HG03280 (cell line): ENCODE measurements around the gene PDX1.
"Not testable (repeated sequence)": the region's sequence is repeated elsewhere in the genome, so short reads cannot be mapped to it uniquely, and the experiment has no call there.

ENCODE experiments used
- ATAC-seq: cut with Tn5 transposase; IDR thresholded peaks from one replicate; pipeline ENCODE4 v1.9.1; 2021; ENCODE audit warnings: mild to moderate bottlenecking, moderate library complexity; ENCODE audit not compliant: unreplicated experiment

PDX1 gene

DNA sequence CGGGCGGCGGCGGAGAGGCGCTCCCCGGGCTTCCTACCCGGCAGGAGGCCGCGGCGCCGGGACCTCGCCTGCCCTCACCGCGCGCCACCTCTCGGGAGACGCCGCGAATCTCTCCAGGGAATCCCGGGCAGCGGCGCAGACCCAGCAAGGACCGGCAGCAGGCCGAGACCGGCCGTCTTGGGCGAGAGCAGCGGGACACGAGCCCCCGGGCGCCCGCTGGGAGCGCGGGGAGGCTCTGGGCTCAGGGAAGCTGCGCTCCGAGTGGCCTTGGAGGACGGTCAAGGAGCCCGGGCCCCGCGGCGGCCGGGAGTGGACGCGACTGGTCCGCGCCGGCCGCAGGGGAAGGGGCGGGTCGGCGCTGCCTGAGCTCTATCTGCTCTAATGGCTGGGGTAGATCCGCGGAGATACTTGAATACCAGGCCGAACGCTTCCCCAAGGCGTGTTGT, 34.6 kb downstream of the PDX1 start:
- peak; percentile 14 for ATAC-seq

DNA sequence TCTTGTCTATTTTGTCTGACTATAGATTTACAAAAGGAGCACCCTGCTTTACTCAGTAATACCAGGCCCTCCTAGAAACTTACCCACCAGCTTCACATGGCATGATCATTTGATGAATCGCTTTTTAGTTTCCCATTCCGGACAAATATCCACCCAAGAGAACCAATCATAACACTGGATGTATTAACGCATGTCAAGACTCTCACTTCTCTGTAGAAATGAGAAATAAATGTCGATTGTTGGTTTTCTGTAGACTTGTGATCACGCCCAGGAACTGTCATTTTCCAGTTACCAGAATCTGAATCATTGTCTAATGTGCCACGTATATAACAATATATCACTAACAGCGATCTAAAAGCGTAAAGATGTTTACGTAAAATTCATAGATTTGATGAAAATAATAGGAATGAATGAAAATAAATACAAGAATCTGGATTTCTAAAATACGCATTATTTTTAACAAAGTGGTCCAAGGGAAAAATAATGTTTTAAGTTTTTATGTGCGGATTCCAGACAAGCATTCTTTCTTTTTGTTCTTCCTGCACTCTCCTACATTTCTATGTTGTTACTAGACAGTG, 35.3 kb downstream of the PDX1 start:
- ATAC-seq, result no peak

DNA sequence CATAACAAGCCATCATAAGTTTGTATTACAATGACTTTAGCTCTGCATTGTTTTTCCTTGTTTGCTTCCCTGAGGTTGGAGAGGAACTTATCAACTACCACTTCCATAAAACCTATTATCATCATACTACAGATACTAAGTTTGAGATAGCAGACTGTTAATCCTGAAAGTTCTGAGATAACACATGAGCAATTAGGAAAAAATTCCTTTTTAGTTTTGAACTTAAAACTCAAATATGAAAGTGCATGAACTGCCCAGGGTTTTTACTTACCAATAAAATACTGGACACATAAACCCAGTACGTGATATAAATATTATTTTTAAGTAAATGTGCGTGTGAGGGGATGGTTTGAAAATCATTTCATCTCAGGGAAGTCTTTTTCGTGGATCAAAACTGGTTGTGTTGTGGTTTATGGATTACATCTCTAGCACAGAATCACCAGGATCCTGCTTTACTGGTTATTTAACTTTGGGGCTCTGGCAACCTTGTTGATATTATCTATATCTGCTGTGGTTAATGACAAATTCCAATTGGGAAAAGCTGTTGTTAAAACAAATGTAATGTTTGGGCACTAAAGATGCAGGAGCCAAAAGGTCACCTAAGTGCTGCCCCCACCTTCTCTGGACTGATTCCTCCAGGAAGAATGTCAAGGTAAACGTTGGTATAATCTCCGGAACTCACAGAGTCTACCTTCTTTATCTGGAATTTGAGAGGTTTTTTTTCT, 36.9 kb downstream of the PDX1 start:
- no peak for ATAC-seq

DNA sequence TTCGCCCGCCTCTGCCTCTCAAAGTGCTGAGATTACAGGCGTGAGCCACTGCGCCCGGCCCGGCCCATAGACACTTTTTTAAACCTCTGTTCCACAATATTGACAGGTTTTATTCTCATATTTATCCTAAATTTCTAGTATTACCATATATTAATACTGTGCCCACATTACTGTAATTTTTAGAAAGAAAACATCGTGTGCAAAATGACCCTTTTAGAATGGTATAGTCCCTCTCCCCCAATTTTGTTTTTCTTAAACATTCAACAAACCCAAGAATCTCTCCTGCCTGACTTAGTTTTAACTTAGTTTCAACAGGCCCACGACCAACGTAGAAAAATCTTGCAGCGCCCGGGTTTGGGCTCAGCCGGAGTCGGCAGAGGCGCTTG, 40.2 kb downstream of the PDX1 start:
- ATAC-seq, result no peak

DNA sequence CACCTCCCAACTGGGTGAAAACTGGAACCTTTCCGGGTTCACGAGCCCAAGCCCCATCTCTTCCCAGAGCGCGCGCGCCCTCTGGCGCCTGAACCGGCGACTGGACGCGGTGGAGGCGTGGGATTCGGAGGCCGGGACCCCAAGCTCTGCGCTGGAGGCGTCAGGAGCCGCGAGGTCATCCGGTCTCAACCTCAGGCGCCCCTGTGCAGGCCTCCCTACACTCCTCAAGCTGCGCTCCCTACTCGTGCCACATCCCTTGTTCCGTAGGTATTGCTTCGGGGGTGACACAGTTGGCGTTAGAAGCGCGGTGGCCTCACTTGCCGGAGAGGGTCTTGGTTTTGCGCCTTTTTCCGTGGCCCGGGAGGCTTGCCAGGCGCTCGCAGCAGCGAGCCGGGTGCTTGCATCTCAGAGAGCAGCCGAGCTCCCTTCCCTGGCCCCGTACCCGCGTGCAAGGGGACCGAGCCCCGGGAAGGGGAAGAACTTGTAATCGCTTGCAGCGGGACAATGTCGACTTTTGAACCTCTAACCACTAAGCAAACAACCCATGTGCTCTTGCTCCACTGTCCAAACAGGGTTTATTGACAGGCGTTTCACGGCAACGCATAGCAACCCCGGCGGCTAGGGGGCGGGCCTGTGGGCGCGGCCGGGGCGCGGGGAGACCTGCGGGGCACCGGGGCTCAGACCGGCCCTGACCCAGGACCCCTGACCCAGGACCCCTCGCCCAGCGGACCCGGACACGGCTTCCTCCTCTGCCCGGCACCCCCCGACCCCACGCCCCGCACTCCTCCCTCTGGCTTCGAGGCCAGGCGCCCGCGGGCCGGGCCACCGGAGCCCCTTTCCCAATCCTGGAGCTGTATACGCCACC, 40.8 kb downstream of the PDX1 start:
- ATAC-seq, result no peak

DNA sequence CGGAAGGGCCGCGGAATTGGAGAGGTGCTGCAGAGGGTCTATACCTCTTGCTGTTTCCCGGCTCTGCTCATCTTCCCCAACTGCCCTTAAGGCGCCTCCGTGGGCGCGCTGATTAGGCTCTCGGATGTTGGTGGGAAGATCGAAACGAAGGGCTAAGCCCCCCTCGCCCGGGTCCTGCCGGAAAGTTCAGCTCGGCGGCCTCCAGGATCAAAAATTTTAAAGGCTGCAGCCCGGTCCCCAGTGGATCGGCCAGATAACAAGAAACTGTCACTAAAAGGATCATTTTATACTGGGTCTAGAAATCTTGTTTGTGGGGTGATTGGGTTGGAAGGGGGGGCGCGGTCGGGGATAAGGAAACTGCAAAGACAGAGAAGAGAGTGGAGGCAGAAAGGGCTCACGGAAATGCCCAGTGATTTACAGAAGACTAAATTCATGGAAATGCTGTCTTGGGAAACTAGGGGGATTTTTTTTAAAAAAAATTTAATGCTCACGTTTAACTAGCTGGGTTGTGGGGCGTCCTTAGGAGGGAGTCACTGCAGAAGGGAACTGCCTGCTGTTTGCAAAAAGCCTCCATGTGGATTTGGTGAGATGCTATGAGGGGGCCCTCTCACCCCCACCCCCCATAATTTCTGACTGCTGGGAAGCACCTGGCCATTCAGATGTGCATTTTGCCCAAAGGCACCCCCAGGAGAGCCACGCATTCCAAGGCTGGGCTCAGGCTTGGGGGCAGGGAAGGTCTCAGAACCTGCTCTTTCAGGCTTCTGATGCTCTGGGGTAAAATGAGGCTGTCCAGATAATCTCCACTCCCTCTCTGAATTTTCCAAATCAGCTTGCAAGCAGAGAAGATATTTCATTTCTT, 41.7 kb downstream of the PDX1 start:
- ATAC-seq, result no peak

DNA sequence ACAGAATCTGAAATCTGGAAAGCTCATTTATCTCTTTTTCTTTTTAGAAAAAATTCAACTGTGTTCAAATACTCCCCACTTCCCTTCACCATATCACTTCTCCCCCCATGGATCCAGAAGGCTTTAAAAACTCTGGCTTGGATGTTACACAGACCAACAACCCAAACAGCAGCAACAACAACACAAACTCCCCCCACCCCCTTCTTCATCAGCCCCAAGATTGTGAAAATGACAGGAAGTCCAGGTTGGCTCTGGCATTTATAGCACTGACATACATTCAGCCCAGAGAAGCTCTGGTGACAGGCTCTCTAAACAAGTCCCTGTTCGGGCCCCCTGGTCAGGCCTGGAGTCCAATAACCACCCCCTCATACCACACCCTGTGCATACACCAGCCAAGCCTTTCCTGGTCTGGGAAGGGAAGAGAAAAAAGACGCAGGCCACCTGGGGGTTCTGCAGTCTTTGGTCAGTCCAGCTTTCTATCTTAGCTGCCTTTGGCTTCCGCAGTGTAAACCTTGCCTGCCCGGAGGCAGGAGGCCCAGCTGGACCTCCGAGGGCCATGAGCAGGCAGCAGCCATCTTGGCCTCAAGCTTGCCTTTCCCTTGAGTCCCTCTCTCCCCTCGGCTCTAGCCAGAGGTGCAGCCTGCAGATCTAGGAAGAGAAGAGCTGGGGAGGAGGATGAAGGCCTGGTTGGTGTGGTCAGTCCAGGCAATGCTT, 42.5 kb downstream of the PDX1 start:
- no peak for ATAC-seq

DNA sequence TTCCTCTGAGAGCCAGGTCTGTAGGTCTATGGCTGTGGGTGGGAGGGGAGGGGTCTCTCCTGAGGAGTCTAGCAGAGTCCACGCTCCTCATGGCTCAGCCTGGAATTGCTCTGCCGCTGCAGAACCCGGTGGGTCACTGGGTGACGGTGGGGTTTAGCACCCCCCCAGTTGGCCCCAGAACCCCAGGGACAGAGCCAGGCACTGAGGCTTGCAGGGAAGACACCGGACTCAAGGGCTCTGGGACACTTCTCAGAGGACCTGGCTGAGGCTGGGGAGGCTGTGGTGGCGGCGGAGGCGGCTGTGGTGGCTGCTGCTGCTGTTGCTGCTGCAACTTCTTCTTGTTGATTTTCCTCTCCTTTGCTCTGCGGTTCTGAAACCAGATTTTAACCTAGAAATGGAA, 43.2 kb downstream of the PDX1 start:
- ATAC-seq, result no peak

DNA sequence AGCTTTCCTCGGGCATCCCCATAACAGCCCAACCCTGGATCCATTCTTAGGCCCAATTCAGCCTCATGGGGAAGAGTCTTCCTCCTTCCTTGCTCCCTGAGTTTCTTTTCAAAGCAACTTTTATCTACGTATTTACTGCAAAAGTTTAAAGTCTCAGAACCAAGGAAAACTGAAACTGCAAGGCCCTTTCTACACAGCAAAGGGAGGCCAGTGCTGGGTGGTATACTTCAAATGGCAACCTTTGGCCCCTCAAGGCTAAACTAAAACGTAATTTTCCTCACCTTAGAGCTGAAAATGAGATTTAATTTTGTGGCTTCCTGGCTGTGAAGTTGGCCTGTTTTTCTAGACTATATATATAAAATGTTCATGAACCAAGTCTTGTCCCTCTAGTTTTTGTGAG, 43.7 kb downstream of the PDX1 start:
- ATAC-seq, result no peak

DNA sequence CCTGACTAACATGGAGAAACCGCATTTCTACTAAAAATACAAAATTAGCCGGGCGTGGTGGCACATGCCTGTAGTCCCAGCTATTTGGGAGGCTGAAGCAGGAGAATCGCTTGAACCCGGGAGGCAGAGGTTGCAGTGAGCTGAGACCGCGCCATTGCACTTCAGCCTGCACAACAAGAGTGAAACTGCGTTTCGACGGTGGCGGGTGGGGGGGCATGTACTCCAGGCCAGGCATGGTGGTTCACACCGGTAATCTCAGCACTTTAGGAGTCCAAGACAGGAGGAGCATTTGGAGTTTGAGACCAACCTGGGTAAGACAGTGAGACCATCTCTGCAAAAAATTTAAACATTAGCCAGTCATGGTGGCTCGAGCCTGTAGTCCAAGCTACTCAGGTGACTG, 44.4 kb downstream of the PDX1 start:
- ATAC-seq, result not testable (repeated sequence)

DNA sequence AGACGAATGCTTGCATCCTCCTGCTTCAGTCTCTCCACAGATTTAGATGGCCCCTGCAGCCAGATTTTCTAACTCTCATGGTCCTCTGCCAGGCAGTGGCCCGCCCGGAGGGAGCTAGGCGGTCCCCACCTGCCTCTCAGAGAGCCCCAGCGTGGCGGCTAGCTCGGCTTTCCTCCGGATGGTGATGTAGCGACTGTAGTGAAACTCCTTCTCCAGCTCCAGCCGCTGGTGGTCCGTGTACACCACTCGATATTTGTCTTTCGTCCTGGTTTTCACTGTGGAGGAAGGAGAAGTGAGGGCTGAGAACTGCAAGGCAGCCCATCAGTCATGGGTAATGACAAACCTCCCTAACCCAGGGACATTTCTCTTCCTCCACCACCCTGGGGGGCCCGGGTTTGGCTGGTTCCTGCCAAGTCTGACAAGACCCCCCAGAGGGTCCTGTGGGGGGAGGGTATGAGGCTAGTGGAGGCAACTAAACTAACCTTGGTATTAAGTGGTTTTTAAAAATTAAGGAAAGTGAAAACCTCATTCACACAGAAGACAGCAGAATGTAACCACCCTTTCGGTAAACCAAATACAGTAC, 45.0 kb downstream of the PDX1 start:
- ATAC-seq, result no peak

DNA sequence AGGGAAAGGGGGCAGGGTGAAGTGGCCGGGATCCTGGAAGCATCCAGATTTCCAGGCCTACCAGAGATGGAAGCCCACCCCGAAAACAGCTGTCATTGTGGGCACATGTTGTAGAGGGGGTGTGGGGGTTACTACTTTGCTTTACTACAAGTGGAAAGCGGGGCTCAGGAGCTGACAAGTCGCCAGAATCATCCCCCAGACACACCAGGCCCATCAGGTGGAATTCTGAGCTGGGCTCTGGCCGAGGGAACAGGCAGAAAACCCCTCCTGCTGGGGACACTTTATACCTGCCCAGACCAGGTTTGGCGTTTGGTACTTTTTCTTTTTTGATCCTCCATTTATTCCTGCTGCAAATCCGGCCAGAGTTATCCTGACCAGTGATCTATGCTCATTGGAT, 45.5 kb downstream of the PDX1 start:
- no peak for ATAC-seq

DNA sequence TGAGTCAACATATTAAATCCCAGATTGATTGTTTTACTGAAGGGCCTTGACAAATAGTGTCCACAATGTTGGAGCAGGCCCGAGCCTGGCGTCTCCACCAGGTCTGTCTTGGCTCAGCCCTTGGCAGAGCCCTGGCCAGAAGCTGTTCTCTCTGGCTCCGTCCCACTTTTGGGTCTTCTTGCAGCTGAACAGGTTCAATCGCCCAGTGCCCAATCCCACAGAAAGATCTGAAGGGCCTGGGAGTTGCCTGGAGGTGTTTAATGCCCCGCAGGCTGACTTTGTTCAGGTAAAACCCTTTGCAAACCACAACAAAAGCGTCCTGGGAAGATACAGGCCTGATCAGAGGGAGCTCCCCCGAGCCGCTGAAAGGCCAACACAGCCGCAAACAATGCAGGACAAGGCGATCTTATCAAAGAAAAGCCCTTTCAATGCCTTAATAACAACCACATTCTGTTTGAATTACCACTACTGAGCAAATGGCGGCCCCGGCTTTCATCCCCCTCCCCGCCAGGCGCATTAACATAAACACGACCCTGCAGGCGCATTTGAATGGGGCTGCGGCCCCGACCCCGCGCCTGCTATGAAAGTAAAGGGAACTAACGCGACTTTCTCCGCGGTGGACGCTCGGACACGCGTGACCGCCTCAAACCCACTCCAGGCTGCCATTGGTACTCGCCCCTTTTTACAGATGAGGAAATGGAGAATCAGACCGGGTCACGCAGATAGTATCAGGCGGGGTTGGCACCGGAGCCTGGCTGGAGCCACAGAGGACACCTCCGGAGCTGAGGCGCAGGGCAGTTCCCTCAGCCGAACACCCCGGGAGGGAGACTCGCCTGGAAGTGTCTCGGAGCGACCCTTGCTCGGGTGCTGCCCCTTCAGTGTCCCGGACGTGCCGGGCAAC, 46.2 kb downstream of the PDX1 start:
- ATAC-seq, result no peak

DNA sequence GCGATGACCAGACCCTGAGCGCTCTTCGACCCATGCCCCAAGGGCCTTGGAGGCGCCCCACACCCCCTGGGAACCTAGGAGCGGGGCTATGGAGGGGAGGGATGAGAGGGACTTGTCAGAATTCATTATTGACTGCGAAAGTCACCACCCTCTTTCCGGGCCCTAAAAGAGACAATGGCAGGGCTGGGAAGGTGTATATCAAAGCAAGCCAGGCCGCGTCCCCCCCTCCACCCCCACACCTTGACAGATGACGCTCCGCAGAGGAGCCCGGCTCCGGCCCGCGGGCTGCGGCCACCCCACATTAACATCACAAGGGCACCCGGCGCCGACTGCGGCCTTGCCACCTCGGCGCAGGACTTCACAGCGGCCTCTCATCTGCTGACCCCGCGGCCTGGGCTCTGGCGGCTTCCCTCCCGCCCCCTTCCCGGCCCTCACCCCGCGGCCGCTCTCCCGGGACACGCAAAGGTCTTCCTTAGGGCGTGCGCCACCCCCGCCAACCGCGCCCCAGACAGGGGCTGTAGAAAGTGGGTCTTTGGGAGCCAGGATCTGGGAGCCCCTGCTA, 46.9 kb downstream of the PDX1 start:
- ATAC-seq, result no peak

DNA sequence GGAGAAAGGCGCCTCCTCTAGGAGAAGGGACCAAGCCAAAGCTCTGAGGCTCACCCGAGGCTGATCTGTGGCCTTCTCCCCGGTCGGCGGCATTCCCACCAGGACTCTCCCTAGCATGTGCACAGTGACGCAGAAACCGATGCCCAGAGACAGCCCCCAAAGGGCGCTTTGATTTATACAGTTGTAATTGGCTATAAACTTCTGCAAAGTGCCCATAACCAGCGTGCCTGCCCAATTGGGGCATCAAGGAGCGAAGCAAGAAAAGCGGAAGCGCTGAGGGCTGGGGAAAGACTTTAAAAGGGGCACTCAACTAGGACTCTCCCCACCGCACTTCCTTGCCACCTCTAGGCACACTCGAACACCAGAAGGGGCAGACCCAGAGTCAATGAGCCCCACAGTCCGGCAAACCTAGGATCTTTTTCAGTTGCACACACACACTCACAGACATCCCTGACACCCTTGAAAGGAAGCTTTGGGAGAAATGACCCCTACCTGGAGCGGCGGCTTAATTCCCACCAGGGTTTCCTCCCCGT, 47.5 kb downstream of the PDX1 start:
- no peak for ATAC-seq

DNA sequence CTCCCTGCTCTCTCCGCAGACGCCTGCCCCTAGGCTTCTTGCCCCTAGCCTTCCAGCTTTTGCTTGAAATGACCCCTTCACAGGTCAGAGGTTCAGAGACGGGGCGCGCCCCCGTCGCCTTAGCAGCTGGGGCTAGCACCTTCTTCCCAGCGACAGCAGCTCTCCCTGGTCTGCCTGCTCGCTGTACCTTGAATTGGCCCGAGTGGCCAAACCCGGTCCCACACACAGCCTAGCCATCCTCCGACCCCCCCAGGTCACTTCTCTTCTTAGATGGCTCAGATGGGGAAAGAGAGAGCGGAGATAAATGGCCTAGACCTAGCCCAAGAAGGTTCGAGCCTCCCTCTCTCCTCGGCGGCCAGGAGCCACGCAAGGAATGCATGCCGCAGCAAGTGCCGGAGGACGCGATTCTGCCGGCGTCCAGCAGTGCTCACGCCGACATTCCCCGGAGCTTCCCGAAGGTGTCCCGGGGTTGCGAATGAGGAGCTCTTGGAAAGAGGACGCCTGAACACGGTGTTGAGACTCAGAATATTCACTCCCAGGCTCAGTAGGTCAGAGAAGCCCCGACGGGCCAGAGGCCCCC, 48.0 kb downstream of the PDX1 start:
- no peak for ATAC-seq

DNA sequence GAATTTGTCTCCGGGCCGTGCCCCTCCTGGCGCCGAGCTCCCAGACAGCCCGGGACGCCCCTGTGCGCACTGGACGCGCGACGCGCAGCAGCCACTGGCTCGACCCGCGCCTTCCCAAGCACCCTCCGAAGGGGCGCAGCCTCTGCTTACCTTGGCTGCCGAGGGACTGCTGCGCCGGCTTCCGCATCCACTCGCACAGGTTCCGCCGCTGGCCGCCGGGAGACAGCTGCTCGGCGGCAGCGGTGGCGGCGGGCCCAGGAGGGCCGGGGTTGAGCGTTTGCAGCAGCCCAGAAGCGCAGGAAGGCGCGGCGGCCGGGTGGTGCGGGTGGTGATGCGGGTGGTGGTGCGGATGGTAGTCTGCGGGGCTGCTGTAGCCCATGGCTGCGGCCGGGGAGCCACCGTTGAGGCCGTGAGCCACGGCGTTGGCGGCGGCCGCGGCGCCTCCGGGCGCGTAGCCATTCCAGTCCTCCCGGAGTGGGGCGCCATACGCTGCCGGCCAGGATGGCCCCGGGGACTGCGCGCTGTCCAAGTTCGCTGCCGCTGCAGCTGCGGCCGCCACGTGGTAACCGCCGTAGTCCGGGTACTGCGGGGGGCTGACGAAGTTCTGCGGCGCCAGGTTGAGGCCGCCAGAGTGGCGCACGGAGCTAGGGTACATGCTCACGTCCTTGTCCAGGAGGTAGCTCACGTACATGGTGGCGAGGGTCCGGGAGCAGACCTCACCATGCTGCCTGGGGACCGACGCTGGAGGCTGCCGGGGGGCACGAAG, 48.7 kb downstream of the PDX1 start:
- no peak for ATAC-seq
